NCI-H1105 treated with DMSO at 0.1 percent for 48 hours (cell line): Measurements from ENCODE around the gene COL23A1.
"Not testable (repeated sequence)": the region's sequence is repeated elsewhere in the genome, so short reads cannot be mapped to it uniquely, and the experiment has no call there.

ENCODE experiments used
- DNase-seq: peaks from one replicate; lab custom pipeline; 2025; lab: John Stamatoyannopoulos, UW

The COL23A1 gene

DNA sequence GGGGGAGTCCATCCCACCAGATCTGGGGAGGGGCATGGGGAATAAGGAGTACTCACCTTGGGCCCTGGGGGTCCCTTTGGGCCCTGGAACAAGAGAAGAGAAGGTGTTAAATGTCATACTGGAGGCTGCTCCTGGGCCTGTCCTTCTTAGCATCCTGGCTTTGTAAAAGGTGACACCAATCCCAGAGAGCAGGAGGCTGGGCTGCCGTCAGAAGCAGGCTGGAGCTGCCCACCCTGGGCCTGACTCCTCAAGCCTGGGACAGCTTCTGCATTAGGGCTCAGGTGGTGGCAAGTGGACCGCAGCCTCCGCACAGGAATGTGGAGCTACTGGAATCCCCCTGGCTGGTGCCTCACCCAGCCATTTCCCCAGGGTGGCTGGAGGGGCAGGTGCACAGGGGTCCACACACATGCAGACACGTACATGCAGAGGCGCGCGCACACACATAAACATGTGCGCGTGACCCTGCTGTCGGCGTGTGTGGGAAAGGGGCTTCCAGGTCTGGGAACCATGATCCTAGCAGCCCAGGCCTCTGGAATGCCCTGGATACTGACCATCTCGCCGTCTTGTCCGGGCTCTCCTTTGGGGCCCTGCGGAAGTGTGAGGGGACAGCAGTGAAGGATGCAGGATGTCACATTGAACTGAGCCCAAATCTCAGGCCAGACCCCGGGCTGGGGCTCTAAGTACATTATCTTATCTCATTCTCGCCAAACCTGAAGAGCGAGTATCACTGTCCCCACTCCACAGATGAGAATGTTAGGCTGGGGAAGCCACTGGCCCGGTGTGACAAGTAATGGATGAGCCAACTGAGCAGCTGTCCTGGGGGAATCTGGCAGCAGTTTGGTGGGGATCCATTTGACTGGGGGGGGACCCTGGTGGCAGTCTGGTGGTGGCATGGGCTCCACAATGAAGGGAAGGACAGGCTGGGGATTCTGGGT is 328.3 kb downstream of the COL23A1 start:
- DNase-seq: no peak

DNA sequence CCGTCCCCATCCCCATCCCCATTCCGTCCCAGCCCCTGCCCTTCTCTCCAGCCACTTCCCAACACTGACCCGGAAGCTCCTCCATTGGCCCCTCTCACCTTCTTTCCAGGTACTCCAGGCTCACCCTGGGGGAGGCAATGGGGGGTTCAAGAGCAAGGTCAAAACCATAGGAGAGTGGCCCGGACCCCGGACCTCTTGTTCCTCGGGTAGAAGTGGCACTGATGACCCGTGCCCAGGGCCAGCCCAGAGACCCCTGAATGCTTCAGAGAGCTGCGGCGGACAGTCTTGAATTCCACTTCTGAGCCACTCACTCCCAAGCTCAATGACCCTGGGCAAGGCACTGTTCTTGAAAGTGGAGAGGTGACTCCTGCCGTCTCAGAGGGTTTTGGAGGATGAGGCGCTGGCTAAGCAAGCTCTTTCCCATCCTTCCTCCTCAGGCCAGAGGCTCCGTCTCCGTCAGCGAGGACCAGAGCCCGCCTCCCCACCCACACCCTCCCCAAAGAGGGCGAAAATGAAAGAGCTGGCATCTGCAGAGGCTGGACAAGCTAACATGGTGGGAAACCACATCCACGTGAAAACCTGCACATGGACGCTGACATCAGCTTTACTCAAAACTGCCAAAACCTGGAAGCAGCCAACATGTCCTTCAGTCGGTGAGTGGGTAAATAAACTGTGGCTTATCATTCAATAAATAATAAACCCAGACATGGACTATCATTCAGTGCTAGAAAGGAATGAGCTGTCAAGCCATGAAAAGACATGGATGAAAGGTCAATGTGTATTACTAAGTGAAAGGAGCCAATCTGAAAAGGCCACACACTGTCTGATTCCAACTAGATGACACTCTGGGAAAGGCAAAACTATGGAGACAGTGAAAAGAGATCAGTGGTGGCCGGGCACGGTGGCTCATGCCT is 330.3 kb downstream of the COL23A1 start:
- DNase-seq: no peak

DNA sequence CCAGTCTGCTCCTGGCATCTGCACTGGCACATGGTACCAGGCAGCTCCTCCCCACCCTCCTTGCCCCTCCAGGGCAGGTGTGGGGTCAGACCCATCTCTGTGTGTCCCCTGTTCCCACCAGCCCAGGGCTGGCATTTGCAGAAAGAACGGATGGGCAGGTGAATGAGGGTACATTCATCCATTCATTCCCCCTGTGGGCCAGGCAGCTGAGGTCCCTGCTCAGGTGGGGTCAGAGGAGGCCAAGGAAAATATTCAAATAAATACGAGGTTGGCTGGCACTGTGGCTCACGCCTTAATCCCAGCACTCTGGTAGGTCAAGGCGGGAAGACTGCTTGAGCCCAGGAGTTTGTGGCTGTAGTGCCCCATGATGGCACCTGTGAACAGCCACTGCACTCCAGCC is 332.5 kb downstream of the COL23A1 start:
- no peak for DNase-seq

DNA sequence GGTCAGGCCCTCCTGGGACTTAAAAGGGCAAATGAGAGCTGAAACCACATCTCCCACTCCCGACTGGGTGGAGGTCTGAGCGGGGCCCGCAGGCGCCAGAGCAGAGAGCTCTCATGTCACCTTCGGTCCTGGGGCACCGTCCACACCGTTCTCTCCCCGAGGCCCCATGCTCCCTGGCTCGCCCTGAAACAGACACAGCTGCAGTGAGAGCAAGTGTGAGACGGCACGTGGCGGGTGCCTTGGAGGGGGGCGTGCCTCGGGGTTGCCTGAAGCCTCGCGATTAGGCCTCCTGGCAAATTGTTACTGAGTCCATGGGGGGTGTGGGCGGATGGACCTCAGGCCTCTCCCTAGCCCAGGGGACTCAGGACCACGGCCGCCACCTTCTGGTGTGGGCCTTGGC is 333.4 kb downstream of the COL23A1 start:
- DNase-seq: no peak

DNA sequence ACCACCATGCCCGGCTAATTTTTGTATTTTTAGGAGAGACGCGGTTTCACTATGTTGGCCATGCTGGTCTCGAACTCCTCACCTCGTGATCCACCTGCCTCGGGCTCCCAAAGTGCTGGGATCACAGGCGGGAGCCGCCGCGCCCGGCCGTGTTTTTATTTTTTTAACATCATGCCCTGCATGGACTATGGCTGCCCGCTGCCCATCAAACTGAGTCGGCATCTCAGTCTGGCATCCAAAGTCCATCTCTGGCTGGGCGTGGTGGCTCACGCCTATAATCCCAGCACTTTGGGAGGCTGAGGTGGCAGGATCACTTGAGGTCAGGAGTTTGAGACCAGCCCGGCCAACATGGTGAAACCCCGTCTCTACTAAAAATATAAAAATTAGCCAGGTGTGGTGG is 336.6 kb downstream of the COL23A1 start:
- not testable (repeated sequence) for DNase-seq

DNA sequence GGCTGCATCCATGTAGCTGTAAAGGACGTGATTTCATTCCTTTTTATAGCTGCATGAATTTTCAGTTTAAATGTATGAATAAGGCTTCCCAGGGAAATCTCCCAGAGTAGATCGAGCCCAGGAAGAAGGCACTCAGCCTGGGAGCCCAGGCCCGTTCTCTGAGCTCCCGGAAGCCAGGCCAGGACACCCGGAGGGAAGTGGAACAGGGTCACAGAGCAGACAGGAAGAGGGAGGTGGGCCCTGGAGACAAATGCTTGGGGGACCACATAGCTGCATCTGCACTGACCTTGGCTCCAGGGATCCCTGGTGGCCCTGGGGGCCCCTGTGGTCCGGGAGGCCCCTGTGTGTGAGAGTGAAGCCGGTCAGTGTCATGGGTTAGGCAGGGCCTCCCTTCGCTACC is 337.9 kb downstream of the COL23A1 start:
- no peak for DNase-seq

DNA sequence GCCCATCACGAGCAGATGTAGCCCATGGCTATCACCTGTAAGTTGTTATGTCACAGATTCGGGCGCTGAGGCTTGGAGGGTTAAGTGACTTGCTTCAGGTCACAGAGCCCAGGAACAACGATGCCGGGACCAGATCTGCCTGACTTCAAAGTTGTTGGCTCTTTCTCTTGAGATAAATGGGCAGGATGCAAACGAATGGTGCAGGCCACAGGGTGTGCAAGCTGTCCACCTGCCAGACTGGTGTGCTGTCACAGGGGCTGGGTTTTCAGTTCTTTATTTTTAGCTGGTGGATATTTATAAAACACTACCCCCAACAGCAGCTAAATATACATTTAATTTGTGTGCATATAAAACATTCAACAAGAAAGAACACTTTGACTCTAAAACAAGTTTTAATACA is 339.9 kb downstream of the COL23A1 start:
- no peak for DNase-seq

DNA sequence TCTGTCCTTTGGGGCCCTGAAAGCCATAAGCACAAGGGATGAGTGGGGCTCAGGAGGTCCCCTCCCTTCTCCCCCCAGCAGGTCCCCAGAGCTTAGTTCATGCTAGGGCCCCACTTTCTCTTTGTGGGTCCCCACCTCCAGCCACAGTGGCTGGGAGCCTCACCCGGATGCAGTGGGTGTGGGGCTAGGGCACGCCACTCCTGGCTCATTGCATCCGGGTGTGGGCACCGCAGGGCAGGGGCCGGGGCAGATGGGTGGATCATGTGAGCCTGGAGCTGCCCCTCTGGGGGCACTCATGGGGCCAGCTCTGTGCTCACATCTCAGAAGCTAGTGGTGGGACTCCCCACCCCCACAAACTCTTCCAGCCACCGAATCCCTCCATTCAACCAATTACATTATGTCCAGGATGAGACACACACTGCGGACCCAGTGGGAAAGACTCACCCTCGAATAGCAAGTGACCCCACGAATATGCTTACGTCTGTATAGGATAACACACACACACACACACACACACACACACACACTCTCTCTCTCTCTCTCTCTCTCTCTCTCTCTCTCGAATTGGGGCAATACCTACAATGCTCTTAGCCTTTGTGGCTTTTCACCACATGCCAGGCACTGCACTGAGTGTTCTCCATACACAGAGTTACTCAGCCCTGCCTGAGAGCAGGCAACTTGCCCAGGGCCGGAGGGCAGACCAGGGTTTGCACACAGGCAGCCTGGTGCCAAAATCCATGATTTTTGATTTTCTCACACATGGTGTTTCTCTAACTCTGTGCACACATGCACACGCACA is 340.8 kb downstream of the COL23A1 start:
- no peak for DNase-seq

DNA sequence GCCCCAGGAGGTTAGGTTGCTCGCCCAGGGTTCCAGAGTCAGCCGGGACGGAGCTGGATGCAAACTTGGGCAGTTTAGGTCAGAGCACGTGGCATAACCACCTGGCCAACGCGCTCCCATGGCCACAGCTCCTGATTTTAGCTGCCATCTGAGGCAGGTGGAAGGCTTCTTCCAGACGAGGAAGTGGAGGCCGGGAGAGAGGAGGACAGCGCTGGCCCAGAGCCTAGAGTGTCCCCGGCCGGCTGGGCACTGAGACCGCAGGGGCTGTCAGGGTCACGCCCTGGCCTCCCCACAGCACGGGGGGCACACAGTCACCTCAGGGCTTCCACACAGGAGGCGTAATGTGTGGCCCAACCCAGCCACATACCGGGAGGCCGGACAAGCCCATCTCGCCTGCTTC is 341.4 kb downstream of the COL23A1 start:
- no peak for DNase-seq

DNA sequence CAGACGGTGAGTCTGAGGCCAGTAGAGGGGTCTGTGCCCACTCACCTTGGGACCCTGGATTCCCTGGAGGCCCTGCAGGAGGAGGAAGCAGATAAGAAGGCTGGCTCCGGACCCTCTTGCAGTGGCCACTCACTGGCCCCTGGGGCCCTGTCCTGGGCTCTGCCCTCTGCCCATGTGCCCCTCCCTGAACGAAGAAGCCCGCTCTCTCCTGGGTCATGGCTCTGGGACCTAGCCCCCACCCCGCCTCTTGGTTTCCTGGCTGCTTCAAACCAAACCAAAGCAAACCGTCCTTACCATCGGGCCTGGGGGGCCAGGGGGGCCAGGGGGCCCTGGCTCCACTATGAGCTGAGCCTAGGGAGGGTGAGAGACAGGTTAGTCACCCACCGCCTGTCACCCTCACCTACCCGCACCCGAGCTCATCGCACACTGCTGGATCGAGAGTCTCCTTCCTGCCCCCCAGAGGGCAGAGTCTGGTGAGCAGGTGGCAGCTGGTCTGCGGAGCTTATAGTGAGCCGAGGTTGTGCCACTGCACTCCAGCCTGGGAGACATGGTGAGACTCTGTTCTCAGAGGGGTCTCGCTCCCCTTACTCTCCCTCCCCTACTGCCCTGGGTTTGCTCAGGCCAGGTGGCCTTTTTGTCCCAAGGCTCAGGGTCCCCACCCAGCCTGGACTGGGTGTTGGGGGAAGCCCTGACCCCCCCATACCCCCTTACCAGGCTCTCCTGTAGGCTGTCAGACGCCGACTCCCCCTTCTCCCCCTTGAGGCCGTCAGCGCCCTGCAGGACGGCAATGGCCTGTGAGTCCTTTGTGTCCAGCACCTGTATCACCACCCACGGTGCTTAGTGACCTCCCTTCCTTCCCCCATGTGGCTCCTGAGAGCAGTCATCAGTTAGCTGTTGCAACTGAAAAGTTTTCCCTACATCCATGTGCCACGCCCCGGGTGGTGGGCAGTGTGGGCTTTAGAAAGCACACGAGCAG is 342.4 kb downstream of the COL23A1 start:
- no peak for DNase-seq

DNA sequence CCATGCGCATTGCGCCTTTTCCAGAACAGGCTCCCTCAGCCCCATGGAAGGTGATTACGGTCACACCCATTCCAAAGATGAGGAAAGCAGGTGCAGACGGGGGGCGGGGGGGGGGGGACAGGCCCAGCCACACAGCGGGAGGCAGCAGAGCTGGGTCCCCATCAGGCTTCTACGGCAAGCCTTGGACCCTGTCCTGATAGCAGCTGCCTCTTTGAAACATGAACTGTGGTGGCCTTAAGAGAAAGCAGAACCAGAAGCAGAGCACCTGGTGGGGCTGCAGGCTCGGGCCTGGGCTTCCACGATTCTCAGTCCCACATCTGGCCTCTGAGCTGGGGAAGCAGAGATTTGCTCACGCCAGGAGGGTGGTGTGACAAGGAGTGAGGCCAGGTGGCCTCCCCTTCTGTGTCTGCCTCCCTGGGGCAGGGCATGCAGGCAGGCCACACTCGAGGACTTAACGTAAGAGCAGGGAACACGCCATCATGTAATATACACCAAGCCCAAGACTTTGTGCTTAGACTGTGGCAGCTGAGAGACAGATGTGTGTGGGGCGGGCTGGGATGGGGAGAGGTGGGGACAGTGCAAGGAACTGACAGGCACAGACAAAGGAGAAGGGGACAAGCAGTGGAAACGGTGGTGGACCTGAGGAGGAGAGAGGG is 343.4 kb downstream of the COL23A1 start:
- no peak for DNase-seq

DNA sequence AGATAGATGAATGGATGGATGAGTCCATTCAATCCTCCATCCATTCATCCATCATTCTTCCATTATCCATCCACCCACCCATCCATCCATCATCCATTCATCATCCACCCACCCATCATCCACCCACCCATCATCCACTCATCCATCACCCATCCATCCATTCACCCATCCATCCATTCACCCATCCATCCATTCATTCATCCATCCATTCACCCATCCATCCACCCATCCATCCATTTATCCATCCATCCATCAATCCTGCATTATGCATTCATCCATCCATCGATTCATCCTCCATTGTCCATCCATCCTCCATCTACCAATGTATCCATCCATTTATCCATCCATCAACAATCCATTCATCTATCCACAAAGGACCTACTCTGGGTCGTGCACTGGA is 344.8 kb downstream of the COL23A1 start:
- DNase-seq: no peak

DNA sequence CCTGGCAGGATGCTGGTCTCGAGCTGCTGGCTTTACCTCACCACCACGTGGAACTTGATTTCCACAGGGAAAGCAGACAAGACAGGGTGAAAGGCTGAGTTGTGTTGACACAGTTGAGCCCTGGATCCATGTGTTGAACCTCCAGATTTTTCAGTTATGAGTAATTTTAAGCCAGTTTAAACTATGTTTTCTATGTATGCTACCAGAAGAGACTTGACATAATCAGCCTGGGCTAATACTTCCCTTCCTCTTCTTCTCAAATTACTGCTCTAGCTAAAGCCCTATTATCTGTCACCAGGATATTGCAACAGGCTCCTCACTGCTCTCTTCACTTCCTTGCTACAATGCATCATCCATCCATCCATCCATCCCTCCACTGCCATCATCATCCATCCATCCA is 345.6 kb downstream of the COL23A1 start:
- no peak for DNase-seq

DNA sequence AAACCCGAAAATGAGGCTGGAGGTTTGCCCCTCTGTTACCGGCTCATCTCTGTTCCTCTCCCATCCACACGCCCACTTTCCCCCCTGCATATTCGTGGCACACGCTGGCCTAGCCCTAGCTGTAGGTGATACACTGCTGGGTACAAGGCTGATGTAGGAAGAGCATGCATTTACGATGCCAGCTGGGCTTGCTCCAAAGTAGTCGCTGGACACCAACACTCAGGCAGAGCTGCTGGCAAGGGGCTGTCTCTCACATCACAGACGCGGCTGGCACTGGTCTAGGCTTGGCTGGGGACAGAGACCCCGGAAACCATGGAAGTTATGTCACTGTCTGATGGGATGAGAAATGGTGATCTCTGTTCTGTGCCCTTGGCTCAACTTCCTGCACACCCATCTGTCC is 347.8 kb downstream of the COL23A1 start:
- no peak for DNase-seq

DNA sequence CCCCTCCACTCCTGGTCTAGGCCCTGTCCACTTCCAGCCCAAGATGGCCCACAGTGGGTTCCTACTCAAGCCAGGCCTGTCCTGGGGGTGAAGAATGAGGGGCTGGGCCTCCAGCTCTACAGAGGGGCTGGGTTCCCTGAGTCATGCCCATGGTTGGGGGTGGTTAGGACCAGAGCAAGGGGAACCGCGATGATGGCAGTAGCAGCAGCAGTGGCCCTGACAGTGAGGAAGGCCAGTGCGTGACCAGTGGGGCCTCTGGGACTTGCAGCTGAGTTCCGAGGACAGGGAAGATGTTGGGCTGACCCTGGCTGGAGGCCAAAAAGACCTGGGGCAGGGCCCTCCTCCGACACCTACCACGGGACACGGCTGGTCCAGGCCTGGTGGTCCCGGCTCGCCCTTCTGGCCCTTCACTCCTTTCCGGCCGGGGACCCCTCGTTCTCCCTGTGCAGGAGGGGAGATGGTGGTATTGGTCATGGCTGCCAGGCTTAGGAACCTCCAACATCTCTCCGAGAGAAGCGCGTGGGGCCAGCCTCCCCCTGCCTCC is 348.4 kb downstream of the COL23A1 start:
- no peak for DNase-seq

DNA sequence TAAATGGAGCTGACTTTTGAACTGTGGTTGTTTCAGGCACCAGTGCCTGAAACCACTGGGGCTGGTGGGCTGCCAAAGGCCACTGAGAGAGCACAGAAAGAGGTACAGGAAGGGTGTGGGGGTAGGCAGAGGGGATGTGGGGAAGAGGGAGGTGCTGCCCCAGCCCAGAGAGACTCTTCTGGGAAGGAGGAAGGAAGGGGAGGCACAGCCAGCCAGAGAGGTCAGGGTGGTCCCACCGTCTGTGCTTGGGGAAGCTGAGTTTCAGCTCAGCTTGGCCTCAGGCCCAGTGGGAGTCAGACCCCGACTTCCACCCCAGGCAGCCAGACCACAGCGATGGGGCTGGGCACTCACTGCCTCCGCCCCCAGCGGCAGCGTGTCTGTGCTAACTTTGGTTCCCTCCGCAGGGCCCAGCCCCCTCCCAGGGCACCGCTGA is 348.9 kb downstream of the COL23A1 start:
- no peak for DNase-seq

DNA sequence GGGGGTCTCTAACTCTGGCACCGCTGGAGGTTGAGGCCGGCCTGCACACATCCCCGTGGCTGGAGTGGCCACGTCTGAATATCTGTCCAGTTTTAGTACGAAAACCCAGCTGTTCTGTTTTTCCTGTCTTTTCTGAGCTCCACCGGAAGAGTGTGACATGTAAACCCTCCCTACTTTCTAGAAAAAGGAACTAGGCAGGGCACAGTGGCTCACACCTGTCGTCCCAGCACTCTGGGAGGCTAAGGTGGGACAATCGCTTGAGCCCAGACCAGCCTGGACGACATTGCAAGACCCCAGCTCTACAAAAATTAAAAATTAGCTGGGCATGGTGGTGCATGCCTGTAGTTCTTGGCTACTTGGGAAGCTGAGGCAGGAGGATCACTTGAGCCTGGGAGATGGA is 349.4 kb downstream of the COL23A1 start:
- DNase-seq: no peak

DNA sequence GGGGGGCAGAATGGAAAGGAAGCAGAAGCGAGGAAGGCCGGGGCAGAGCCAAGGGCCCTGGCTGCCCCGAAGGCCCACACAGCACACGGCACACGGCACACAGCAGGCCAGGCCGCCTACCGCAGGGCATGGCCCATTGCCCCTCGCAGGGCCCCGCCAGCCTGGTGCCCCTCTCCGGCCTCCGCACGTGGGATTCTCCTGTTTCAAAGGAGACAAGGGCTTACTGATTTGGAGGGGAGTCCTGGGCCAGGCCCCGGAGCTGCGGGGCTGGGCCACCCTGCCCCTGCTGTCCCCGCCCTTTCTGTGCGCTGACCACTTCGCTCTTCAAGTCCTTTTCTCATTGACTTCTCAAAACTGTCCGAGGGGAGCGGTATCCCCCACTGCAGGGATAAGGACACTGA is 349.9 kb downstream of the COL23A1 start:
- no peak for DNase-seq

DNA sequence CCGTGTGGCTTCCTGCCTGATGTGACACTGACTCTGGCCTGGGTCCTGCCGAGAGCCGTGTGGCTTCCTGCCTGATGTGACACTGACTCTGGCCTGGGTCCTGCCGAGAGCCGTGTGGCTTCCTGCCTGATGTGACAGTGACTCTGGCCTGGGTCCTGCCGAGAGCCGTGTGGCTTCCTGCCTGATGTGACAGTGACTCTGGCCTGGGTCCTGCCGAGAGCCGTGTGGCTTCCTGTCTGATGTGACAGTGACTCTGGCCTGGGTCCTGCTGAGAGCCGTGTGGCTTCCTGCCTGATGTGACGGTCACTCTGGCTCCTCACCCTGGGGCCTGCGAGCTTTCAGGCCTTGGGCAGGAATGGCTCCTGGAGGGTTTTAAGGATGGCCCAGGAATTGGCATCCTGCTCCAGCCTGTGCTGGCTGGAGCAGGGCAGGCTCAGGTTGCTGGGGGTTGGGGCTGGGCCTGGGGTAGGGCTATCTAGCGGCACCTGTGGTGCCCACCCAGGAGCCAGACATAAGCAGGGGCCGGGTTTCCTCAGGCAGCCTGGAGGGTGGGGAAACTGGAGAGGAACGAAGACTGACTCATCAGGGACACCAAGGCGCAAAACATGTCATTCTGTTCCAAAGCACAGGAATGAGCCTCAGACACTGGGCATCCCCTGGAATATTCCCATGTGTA is 350.4 kb downstream of the COL23A1 start:
- not testable (repeated sequence) for DNase-seq
